Liver (tissue), 9 donors: ENCODE results near the gene SPPL2C. TPM values are rescaled to one million over a fixed set of nuclear protein-coding genes. Genes with fewer than 3 reads are reported as not detected.

Experiments
- DNase-seq: peaks from one replicate; pipeline ENCODE4 v3.0.0-alpha.2; 2017; ENCODE audit warnings: low spot score
- H3K27ac ChIP-seq, 2 donors: one replicate each; pipeline ENCODE4 v1.7.0; 2013; ENCODE audit warnings: inconsistent platforms in 2 of 2, low read length in 2 of 2, control low read depth in 1 of 2, low read depth in 1 of 2, mild to moderate bottlenecking in 1 of 2
- H3K27me3 ChIP-seq, 4 donors: one replicate each; pipeline versions ENCODE4 v1.6.1 to v1.7.0; 2013; ENCODE audit warnings: low read length in 3 of 4, inconsistent platforms in 1 of 4, mild to moderate bottlenecking in 1 of 4, moderate library complexity in 1 of 4; ENCODE audit not compliant: control insufficient read depth in 4 of 4, insufficient read depth in 4 of 4
- H3K36me3 ChIP-seq, 4 donors: one replicate each; pipeline versions ENCODE4 v1.6.1 to v1.7.0; 2013; ENCODE audit warnings: low read length in 3 of 4, mild to moderate bottlenecking in 3 of 4, low read depth in 1 of 4, moderate library complexity in 1 of 4; ENCODE audit not compliant: control insufficient read depth in 4 of 4, insufficient read depth in 3 of 4
- H3K4me1 ChIP-seq, 4 donors: one replicate each; pipeline versions ENCODE4 v1.6.1 to v1.7.0; 2013; ENCODE audit warnings: low read length in 3 of 4, mild to moderate bottlenecking in 3 of 4, moderate library complexity in 1 of 4; ENCODE audit not compliant: control insufficient read depth in 4 of 4, insufficient read depth in 4 of 4
- H3K4me3 ChIP-seq, 3 donors: one replicate each; pipeline versions ENCODE4 v1.6.1 to v1.7.0; 2013; ENCODE audit warnings: low read length in 3 of 3, control low read depth in 1 of 3, low read depth in 1 of 3, mild to moderate bottlenecking in 1 of 3
- H3K9ac ChIP-seq, 2 donors: one replicate each; pipeline ENCODE4 v1.7.0; 2013; ENCODE audit warnings: low read length in 2 of 2, mild to moderate bottlenecking in 2 of 2, moderate library complexity in 2 of 2, control low read depth in 1 of 2, low read depth in 1 of 2
- H3K9me3 ChIP-seq, 4 donors: one replicate each; pipeline versions ENCODE4 v1.6.1 to v1.7.0; 2013; ENCODE audit warnings: low read length in 3 of 4; ENCODE audit not compliant: control insufficient read depth in 4 of 4
- ATF3 ChIP-seq: IDR thresholded peaks from 2 replicates; pipeline ENCODE4 v1.6.1; 2016; ENCODE audit warnings: antibody characterized with exemption
- CTCF ChIP-seq: fragments of 150-350 bp; IDR thresholded peaks from 2 replicates; pipeline ENCODE4 v1.5.1; 2017; ENCODE audit warnings: improper control_type of control experiment, low read depth, low read length; ENCODE audit not compliant: missing input control
- EGR1 ChIP-seq, 2 donors: IDR thresholded peaks; 2 replicates each; pipeline ENCODE4 v1.6.1; 2016 to 2018; ENCODE audit warnings: antibody characterized with exemption in 2 of 2, low read depth in 2 of 2
- FOXA1 ChIP-seq: IDR thresholded peaks from 2 replicates; pipeline ENCODE4 v1.6.1; 2016; ENCODE audit warnings: antibody characterized with exemption
- FOXA2 ChIP-seq: IDR thresholded peaks from 2 replicates; pipeline ENCODE4 v1.6.1; 2016; ENCODE audit warnings: antibody characterized with exemption
- GABPA ChIP-seq, 2 donors: IDR thresholded peaks in 1 of 2; conservative IDR thresholded peaks in 1 of 2; 2 replicates each; pipeline ENCODE4 v1.6.1; 2016; ENCODE audit warnings: antibody characterized with exemption in 2 of 2, mild to moderate bottlenecking in 1 of 2, moderate library complexity in 1 of 2
- HNF4A ChIP-seq, 2 donors: conservative IDR thresholded peaks; 2 replicates each; pipeline ENCODE4 v1.6.1; 2016; ENCODE audit warnings: antibody characterized with exemption in 2 of 2, mild to moderate bottlenecking in 2 of 2
- HNF4G ChIP-seq: IDR thresholded peaks from 2 replicates; pipeline ENCODE4 v1.6.1; 2016; ENCODE audit warnings: antibody characterized with exemption
- JUND ChIP-seq, 2 donors: IDR thresholded peaks; 2 replicates each; pipeline ENCODE4 v1.6.1; 2016; ENCODE audit warnings: antibody characterized with exemption in 2 of 2
- MAX ChIP-seq: IDR thresholded peaks from 2 replicates; pipeline ENCODE4 v1.6.1; 2016; ENCODE audit warnings: antibody characterized with exemption
- NR2F2 ChIP-seq: IDR thresholded peaks from 2 replicates; pipeline ENCODE4 v1.6.1; 2016; ENCODE audit warnings: antibody characterized with exemption
- RAD21 ChIP-seq, 2 donors: IDR thresholded peaks; 2 replicates each; pipeline ENCODE4 v1.6.1; 2016; ENCODE audit warnings: antibody characterized with exemption in 2 of 2, mild to moderate bottlenecking in 2 of 2
- REST ChIP-seq: IDR thresholded peaks from 2 replicates; pipeline ENCODE4 v1.6.1; 2016; ENCODE audit warnings: antibody characterized with exemption, mild to moderate bottlenecking
- RXRA ChIP-seq, 2 donors: IDR thresholded peaks; 2 replicates each; pipeline ENCODE4 v1.6.1; 2017 to 2018; ENCODE audit warnings: antibody characterized with exemption in 2 of 2, mild to moderate bottlenecking in 1 of 2
- SP1 ChIP-seq: IDR thresholded peaks from 2 replicates; pipeline ENCODE4 v1.6.1; 2018; ENCODE audit warnings: antibody characterized with exemption, mild to moderate bottlenecking
- TAF1 ChIP-seq: conservative IDR thresholded peaks from 2 replicates; pipeline ENCODE4 v1.6.1; 2016; ENCODE audit warnings: antibody characterized with exemption, mild to moderate bottlenecking
- YY1 ChIP-seq: IDR thresholded peaks from 2 replicates; pipeline ENCODE4 v1.6.1; 2016; ENCODE audit warnings: antibody characterized with exemption, mild to moderate bottlenecking
- ZBTB33 ChIP-seq: IDR thresholded peaks from 2 replicates; pipeline ENCODE4 v1.6.1; 2016; ENCODE audit warnings: antibody characterized with exemption
- WGBS: extraction: QIAGEN DNeasy Blood & Tissue Kit; methylation state at CpG from one replicate; pipeline ENCODE4 v1.1.7; 2013; 5-methylcytosine and 5-hydroxymethylcytosine counted together
- polyA plus RNA-seq, 2 donors: library from polyadenylated mRNA; stranded (reverse) in 1 of 2; unstranded in 1 of 2; fragments of 200-250 nt in 1 of 2; fragments of >200 nt in 1 of 2; fragmentation: Nextera tagmentation in 1 of 2; extraction: Ambion mirVana in 1 of 2; gene quantifications; one replicate each; pipeline versions ENCODE4 v1.2.1 to v1.2.3, GENCODE V29; 2013 to 2015
- total RNA-seq, 2 donors: library from RNA; depleted of rRNA; stranded (reverse); fragments of >200 nt; gene quantifications; one replicate each; pipeline ENCODE4 v1.2.3, GENCODE V29; 2014
- donor health status: healthy.
- donor health status: healthy.
- donor health status: healthy.
- donor health status: healthy.
- donor health status: healthy.

SPPL2C gene
- total and polyA plus RNA-seq, 4 donors, result not detected

GRCh38 chr17:45814622-45815606 lies 29.8 kb upstream of the SPPL2C start:
- 63% methylated on average over 17 of the region's 17 CpGs for WGBS
- no peaks in the 10 kb centered on the region for H3K36me3 ChIP-seq
- no peak for DNase-seq

GRCh38 chr17:45815752-45816151 lies 28.9 kb upstream of the SPPL2C start:
- Histone ChIP-seq H3K4me1 (peaks cover 0 to 5% (median 3%) of the 10 kb centered on the region in 4 donors), H3K9ac (no peak overlapping the region), H3K9me3 (no peaks in the 10 kb centered on the region), H3K27me3 (no peaks in the 10 kb centered on the region), H3K4me3 (no peak overlapping the region), H3K36me3 (no peaks in the 10 kb centered on the region), H3K27ac (no peak overlapping the region)
- no peak for TF ChIP-seq RXRA (IDR thresholded peaks at IDR 0.05)
- no peak for DNase-seq
- WGBS, result 91% methylated on average over 6 of the region's 6 CpGs

More at GRCh38 chr17:45814622-45815606, 29.8 kb upstream of the SPPL2C start:
- peaks cover 0 to 5% (median 3%) of the 10 kb centered on the region in 4 donors for H3K4me1 ChIP-seq
- no peaks in the 10 kb centered on the region for H3K9me3 ChIP-seq
- no peak for TF ChIP-seq MAX
- TF ChIP-seq HNF4A (conservative IDR thresholded peaks at IDR 0.05), result peak in 1 of 2 donors; percentile 21
- H3K4me3 ChIP-seq, result no peak overlapping the region
- H3K9ac ChIP-seq, result no peak overlapping the region
- H3K27ac ChIP-seq, result no peak overlapping the region
- no peaks in the 10 kb centered on the region for H3K27me3 ChIP-seq

- Histone ChIP-seq H3K27ac (no peak overlapping the region), H3K36me3 (no peaks in the 10 kb centered on the region), H3K9me3 (no peaks in the 10 kb centered on the region), H3K4me3 (no peak overlapping the region), H3K9ac (no peak overlapping the region), H3K4me1 (peaks cover 0 to 5% (median 3%) of the 10 kb centered on the region in 4 donors), H3K27me3 (no peaks in the 10 kb centered on the region)
- WGBS, result 82% methylated on average over 6 of the region's 6 CpGs
- no peak for TF ChIP-seq REST
- TF ChIP-seq SP1, result no peak
- no peak for TF ChIP-seq ATF3
- no peak for TF ChIP-seq FOXA2
- TF ChIP-seq FOXA1, result no peak
- TF ChIP-seq HNF4G, result no peak
- no peak for TF ChIP-seq ZBTB33
- TF ChIP-seq MAX, result no peak
- no peak for TF ChIP-seq YY1
- no peak for TF ChIP-seq EGR1 (IDR thresholded peaks at IDR 0.05; ENCODE audit: low read depth in 2 of 2)
- TF ChIP-seq NR2F2, result no peak
- no peak for TF ChIP-seq HNF4A (conservative IDR thresholded peaks at IDR 0.05)
- no peak for TF ChIP-seq RAD21 (IDR thresholded peaks at IDR 0.05)
- no peak for TF ChIP-seq TAF1
- no peak for TF ChIP-seq RXRA (IDR thresholded peaks at IDR 0.05)
- no peak for TF ChIP-seq GABPA (IDR thresholded peaks at IDR 0.05 in 1 of 2, conservative IDR thresholded peaks at IDR 0.05 in 1 of 2)
- TF ChIP-seq CTCF, result no peak
- TF ChIP-seq JUND (IDR thresholded peaks at IDR 0.05), result no peak
- no peak for DNase-seq
Measured at GRCh38 chr17:45818041-45818440, 26.6 kb upstream of the SPPL2C start.
